ENCODE measurements around the gene ADAM17.
A peak's percentile ranks its signal among the peaks of the same experiment; 100 is the strongest.

ADAM17 gene

DNA sequence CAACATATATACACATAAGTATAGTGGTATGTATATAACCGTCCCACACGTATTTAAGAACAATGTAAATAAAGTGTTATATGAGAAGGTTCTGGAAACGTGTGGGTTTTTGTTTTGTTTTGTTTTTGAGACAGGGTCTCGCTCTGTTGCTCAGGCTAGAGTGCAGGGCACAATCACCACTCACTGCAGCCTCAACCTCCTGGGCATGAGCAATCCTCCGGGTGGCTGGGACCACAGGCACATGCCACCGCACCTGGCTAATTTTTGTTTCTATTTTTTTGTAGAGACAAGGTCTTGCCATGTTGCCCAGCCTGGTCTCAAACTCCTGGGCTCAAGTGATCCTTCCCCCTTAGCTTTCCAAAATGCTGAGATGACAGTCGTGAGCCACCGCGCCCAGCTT lies 6.2 kb downstream of the ADAM17 start:
- H3K4me3 ChIP-seq (ENCODE audit: low read depth, low read length), result peak overlapping the region; percentile 31
- TF ChIP-seq, protein P1, sequence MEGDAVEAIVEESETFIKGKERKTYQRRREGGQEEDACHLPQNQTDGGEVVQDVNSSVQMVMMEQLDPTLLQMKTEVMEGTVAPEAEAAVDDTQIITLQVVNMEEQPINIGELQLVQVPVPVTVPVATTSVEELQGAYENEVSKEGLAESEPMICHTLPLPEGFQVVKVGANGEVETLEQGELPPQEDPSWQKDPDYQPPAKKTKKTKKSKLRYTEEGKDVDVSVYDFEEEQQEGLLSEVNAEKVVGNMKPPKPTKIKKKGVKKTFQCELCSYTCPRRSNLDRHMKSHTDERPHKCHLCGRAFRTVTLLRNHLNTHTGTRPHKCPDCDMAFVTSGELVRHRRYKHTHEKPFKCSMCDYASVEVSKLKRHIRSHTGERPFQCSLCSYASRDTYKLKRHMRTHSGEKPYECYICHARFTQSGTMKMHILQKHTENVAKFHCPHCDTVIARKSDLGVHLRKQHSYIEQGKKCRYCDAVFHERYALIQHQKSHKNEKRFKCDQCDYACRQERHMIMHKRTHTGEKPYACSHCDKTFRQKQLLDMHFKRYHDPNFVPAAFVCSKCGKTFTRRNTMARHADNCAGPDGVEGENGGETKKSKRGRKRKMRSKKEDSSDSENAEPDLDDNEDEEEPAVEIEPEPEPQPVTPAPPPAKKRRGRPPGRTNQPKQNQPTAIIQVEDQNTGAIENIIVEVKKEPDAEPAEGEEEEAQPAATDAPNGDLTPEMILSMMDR (IDR thresholded peaks at IDR 0.05; ENCODE audit: low read depth, low read length, missing control alignments), result no peak
- DNase-seq (ENCODE audit: low read depth), result no peak

- TF ChIP-seq, protein P1 (IDR thresholded peaks at IDR 0.05; ENCODE audit: low read depth, low read length, missing control alignments), result no peak
- no peak for DNase-seq (ENCODE audit: low read depth)
- H3K4me3 ChIP-seq (ENCODE audit: low read depth, low read length), result peak overlapping the region; percentile 25; the same call in 1 of the 2 replicates
Observed at GRCh38 chr2:9548506-9548905, 7.1 kb downstream of the ADAM17 start.

DNA sequence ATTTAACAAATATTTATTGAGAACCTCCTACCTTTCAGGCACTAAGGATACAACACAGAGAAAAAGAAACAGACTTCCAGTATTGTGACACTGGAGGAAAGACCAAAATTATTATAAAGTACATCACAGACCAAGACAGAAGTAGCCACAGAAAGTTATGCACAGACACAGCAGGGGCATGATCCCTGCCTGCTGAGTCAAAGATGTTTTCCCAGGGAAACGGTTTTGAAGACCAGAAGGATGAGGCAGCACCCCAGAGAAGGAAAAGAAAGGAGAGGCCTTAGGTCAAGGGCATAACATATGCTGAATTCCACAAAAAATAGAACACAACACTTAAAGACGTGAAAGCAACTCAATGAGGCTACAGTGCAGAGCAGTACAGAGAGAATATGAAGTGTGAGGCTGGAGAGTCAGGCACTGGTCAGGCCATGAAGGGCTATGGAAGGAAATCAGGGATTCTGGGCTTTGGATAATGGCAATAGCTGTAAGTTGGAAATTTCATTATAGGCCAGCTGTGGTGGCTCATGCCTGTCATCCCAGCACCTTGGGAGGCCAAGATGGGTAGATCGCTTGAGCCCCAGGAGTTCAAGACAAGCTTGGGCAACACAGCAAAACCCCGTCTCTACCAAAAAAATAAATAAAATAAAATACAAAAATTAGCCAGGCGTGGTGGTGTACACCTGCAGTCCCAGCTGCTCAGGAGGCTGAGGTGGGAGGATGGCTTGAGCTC lies 8.2 kb downstream of the ADAM17 start:
- TF ChIP-seq, protein P1 (IDR thresholded peaks at IDR 0.05; ENCODE audit: low read depth, low read length, missing control alignments), result no peak
- DNase-seq (ENCODE audit: low read depth), result no peak
- H3K4me3 ChIP-seq (ENCODE audit: low read depth, low read length), result no peak overlapping the region; the same call in 1 of the 2 replicates

DNA sequence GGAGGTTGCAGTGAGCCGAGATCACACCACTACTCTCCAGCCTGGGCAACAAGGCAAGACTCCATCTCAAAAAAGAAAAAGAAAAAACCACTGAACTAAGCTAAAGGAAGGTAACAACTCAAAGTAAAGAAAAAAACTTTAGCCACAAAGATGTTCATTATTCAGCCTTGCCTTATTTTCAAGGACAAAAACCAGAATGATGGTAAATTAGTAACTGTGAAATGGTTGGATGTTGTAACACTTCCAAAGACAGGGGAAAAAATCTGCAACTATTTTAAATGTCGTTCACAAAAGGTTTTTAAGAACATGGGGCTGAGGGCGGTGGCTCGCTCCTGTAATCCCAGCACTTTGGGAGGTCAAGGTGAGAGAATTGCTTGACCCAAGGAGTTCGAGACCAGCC lies 10.1 kb downstream of the ADAM17 start:
- no peak overlapping the region for H3K4me3 ChIP-seq (ENCODE audit: low read depth, low read length)
- TF ChIP-seq, protein P1 (IDR thresholded peaks at IDR 0.05; ENCODE audit: low read depth, low read length, missing control alignments), result no peak
- no peak for DNase-seq (ENCODE audit: low read depth)

GRCh38 chr2:9543557-9543956 lies 12.1 kb downstream of the ADAM17 start:
- no peak overlapping the region for H3K4me3 ChIP-seq (ENCODE audit: low read depth, low read length)
- TF ChIP-seq, protein P1 (IDR thresholded peaks at IDR 0.05; ENCODE audit: low read depth, low read length, missing control alignments), result no peak
- DNase-seq (ENCODE audit: low read depth), result no peak

- TF ChIP-seq, protein P1 (IDR thresholded peaks at IDR 0.05; ENCODE audit: low read depth, low read length, missing control alignments), result no peak
- H3K4me3 ChIP-seq (ENCODE audit: low read depth, low read length), result no peak overlapping the region
- no peak for DNase-seq (ENCODE audit: low read depth)
Observed at GRCh38 chr2:9539531-9539930, 16.1 kb downstream of the ADAM17 start.

DNA sequence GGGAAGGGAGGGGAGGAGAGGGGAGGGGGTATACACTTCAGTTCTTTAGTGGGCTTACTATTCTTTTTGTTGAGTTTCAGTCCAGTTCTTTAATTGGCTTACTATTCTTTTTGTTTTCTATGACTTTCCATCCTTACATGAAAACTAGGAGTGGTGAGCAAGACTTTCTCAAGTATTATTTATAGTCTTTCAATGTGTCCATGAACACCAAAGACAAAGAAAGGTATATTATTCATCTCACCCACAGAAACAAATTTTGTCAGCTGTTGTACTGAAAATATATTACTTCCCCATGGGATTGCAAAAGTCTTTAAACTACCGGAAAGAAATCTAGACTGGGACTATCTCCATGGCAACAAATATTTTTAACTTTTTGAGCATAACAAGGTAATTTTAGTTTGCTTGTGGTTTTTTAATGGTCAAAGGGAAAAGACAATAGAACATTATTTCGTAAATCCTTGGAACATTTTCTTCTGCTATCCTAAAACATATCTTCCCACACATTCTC lies 17.6 kb downstream of the ADAM17 start:
- no peak for DNase-seq (ENCODE audit: low read depth)
- no peak overlapping the region for H3K4me3 ChIP-seq (ENCODE audit: low read depth, low read length)
- TF ChIP-seq, protein P1 (IDR thresholded peaks at IDR 0.05; ENCODE audit: low read depth, low read length, missing control alignments), result no peak
